ENCODE data around the gene RPL22. TPM values are rescaled to one million over a fixed set of nuclear protein-coding genes. Genes with fewer than 3 reads are reported as not detected.
"Not testable (repeated sequence)": the region's sequence is repeated elsewhere in the genome, so short reads cannot be mapped to it uniquely, and the experiment has no call there.

The RPL22 gene
- total RNA-seq, 1 experiment from 2014 or later, result 494 TPM

DNA sequence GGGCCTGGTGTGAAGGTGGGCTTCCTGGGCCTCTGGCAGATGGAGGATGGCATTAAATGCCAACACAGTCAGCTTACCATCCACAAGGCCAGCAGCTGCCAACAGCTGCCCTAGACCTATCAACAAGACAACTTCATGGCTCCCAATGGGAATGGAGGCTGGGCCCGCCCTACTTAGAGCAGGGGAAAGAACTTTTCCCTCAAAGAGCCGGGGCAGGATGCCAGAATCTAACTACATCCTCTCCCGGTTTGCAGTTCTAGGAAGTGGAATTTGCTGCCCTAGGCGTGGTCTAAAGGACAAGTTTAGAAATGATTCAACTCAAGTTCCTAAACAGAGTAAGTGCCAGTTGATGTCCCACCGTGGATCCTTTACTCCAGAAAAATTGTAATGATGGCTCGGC, 23.2 kb upstream of the RPL22 start:
- no peak for TF ChIP-seq EZH2 (IDR thresholded peaks at IDR 0.05; ENCODE audit: borderline replicate concordance, low read depth, low read length, poor library complexity, severe bottlenecking)
- TF ChIP-seq, protein P1, sequence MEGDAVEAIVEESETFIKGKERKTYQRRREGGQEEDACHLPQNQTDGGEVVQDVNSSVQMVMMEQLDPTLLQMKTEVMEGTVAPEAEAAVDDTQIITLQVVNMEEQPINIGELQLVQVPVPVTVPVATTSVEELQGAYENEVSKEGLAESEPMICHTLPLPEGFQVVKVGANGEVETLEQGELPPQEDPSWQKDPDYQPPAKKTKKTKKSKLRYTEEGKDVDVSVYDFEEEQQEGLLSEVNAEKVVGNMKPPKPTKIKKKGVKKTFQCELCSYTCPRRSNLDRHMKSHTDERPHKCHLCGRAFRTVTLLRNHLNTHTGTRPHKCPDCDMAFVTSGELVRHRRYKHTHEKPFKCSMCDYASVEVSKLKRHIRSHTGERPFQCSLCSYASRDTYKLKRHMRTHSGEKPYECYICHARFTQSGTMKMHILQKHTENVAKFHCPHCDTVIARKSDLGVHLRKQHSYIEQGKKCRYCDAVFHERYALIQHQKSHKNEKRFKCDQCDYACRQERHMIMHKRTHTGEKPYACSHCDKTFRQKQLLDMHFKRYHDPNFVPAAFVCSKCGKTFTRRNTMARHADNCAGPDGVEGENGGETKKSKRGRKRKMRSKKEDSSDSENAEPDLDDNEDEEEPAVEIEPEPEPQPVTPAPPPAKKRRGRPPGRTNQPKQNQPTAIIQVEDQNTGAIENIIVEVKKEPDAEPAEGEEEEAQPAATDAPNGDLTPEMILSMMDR (conservative IDR thresholded peaks at IDR 0.05; ENCODE audit: low read depth, low read length), result no peak
- Histone ChIP-seq H3K27me3 (replicated peaks; ENCODE audit: insufficient read depth, low read depth, low read length, poor library complexity) (no peaks in the 10 kb centered on the region), H3K4me1 (ENCODE audit: insufficient read depth, low read length, poor library complexity, severe bottlenecking) (no peaks in the 10 kb centered on the region), H3K4me3 (ENCODE audit: low read depth, low read length, poor library complexity, severe bottlenecking) (no peak overlapping the region), H3K36me3 (ENCODE audit: insufficient read depth, low read length, poor library complexity, severe bottlenecking) (peaks cover 52% of the 10 kb centered on the region), H3K27ac (ENCODE audit: low read depth, low read length, poor library complexity, severe bottlenecking) (no peak overlapping the region), H3K9me3 (ENCODE audit: low read depth, low read length, poor library complexity, severe bottlenecking) (no peaks in the 10 kb centered on the region)
- DNase-seq (ENCODE audit: low spot score), result no peak
- POLR2A ChIA-PET (ENCODE audit: low non-redundant PET), result no interaction called here
- intact Hi-C loops (cut with micrococcal nuclease; ENCODE audit: unreplicated experiment), result no loop called here
- CTCF ChIA-PET, result no interaction called here
- BruUV-seq (replicated peaks), result no TSS peak

DNA sequence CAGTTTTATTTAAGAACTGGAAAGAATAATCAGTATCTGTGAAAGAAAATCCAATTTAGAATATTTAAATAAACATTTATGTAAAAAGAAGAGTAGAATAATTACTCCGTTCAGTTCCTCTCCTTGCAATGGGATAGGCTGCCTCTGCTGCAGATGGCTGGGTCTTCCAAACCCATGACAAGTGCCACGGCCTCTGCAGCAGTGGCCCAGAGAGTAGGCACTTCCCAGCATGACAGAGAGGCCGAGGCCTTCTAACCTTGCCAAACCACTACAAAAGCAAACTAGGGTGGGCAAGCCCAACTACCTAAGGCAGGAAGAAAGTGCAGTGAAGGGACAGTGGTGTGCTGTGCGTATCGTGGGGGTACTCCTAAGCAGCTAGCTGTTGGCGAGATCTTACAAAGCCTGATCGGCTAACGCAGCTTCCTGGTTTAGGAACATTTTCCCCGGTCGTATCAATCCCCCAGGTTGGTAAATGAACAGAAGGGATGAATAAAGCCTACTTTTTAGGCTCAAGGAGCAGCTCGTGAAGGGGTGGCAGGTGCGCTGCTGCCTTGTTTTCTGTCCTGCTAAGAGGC, 21.9 kb upstream of the RPL22 start:
- Histone ChIP-seq H3K9me3 (ENCODE audit: low read depth, low read length, poor library complexity, severe bottlenecking) (no peaks in the 10 kb centered on the region), H3K4me1 (ENCODE audit: insufficient read depth, low read length, poor library complexity, severe bottlenecking) (no peaks in the 10 kb centered on the region), H3K4me3 (ENCODE audit: low read depth, low read length, poor library complexity, severe bottlenecking) (no peak overlapping the region), H3K36me3 (ENCODE audit: insufficient read depth, low read length, poor library complexity, severe bottlenecking) (peaks cover 42% of the 10 kb centered on the region), H3K27ac (ENCODE audit: low read depth, low read length, poor library complexity, severe bottlenecking) (no peak overlapping the region), H3K27me3 (replicated peaks; ENCODE audit: insufficient read depth, low read depth, low read length, poor library complexity) (no peaks in the 10 kb centered on the region)
- no peak for TF ChIP-seq EZH2 (IDR thresholded peaks at IDR 0.05; ENCODE audit: borderline replicate concordance, low read depth, low read length, poor library complexity, severe bottlenecking)
- TF ChIP-seq, protein P1 (conservative IDR thresholded peaks at IDR 0.05; ENCODE audit: low read depth, low read length), result no peak
- no peak for DNase-seq (ENCODE audit: low spot score)
- intact Hi-C loops (cut with micrococcal nuclease; ENCODE audit: unreplicated experiment), result no loop called here
- no TSS peak for BruUV-seq (replicated peaks)
- ChIA-PET POLR2A (ENCODE audit: low non-redundant PET) (no interaction called here), CTCF (no interaction called here)

DNA sequence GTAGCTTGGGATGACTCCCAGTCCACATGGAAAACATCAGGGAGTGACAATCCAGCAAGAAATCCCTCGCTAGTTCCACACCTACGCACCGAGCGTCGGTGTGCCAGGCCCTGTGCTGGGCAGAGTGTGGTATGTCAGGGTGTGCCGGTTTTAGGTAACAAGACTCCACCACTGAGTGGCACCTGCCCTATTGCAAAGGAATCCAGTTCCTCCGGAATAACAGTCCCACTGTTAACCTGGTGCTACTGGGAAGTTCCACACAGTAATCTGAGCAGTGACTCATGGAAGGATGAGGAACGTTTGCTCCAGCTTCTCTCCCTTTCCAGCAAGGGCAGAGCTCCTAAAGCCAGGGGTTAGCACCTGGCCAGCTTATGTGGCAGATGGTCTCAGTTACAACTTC, 20.8 kb upstream of the RPL22 start:
- H3K36me3 ChIP-seq (ENCODE audit: insufficient read depth, low read length, poor library complexity, severe bottlenecking), result peaks cover 36% of the 10 kb centered on the region
- no TSS peak for BruUV-seq (replicated peaks)
- no peaks in the 10 kb centered on the region for H3K9me3 ChIP-seq (ENCODE audit: low read depth, low read length, poor library complexity, severe bottlenecking)
- no peak overlapping the region for H3K4me3 ChIP-seq (ENCODE audit: low read depth, low read length, poor library complexity, severe bottlenecking)
- H3K4me1 ChIP-seq (ENCODE audit: insufficient read depth, low read length, poor library complexity, severe bottlenecking), result no peaks in the 10 kb centered on the region
- DNase-seq (ENCODE audit: low spot score), result no peak
- intact Hi-C loops (cut with micrococcal nuclease; ENCODE audit: unreplicated experiment), result no loop called here
- no peak for TF ChIP-seq EZH2 (IDR thresholded peaks at IDR 0.05; ENCODE audit: borderline replicate concordance, low read depth, low read length, poor library complexity, severe bottlenecking)
- TF ChIP-seq, protein P1 (conservative IDR thresholded peaks at IDR 0.05; ENCODE audit: low read depth, low read length), result no peak
- CTCF ChIA-PET, result no interaction called here
- no peak overlapping the region for H3K27ac ChIP-seq (ENCODE audit: low read depth, low read length, poor library complexity, severe bottlenecking)
- POLR2A ChIA-PET (ENCODE audit: low non-redundant PET), result no interaction called here
- H3K27me3 ChIP-seq (replicated peaks; ENCODE audit: insufficient read depth, low read depth, low read length, poor library complexity), result no peaks in the 10 kb centered on the region

DNA sequence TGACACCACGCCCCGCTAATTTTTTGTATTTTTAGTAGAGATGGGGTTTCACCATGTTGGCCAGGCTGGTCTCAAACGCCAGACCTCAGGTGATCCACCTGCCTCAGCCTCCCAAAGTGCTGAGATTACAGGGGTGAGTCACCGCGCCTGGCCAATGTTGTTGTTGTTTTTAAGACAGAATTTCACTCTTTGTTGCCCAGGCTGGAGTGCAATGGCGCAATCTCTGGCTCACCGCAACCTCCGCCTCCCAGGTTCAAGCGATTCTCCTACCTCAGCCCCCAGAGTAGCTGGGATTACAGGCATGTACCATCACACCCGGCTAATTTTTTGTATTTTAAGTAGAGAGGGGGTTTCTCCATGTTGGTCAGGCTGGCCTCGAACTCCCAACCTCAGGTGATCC, 20.2 kb upstream of the RPL22 start:
- POLR2A ChIA-PET (ENCODE audit: low non-redundant PET); CTCF ChIA-PET; intact Hi-C loops (cut with micrococcal nuclease; ENCODE audit: unreplicated experiment); H3K27me3 ChIP-seq (replicated peaks; ENCODE audit: insufficient read depth, low read depth, low read length, poor library complexity); H3K27ac ChIP-seq (ENCODE audit: low read depth, low read length, poor library complexity, severe bottlenecking); H3K9me3 ChIP-seq (ENCODE audit: low read depth, low read length, poor library complexity, severe bottlenecking); H3K4me1 ChIP-seq (ENCODE audit: insufficient read depth, low read length, poor library complexity, severe bottlenecking); DNase-seq (ENCODE audit: low spot score); BruUV-seq (replicated peaks); H3K4me3 ChIP-seq (ENCODE audit: low read depth, low read length, poor library complexity, severe bottlenecking): not testable (repeated sequence)
- H3K36me3 ChIP-seq (ENCODE audit: insufficient read depth, low read length, poor library complexity, severe bottlenecking), result peaks cover 30% of the 10 kb centered on the region
